ENCODE results near the gene SHTN1. TPM values are rescaled to one million over a fixed set of nuclear protein-coding genes. Genes with fewer than 3 reads are reported as not detected.
A peak's percentile ranks its signal among the peaks of the same experiment; 100 is the strongest.

The SHTN1 gene
- total RNA-seq, 1 donor from 2014 or later, result 2.6 TPM

DNA sequence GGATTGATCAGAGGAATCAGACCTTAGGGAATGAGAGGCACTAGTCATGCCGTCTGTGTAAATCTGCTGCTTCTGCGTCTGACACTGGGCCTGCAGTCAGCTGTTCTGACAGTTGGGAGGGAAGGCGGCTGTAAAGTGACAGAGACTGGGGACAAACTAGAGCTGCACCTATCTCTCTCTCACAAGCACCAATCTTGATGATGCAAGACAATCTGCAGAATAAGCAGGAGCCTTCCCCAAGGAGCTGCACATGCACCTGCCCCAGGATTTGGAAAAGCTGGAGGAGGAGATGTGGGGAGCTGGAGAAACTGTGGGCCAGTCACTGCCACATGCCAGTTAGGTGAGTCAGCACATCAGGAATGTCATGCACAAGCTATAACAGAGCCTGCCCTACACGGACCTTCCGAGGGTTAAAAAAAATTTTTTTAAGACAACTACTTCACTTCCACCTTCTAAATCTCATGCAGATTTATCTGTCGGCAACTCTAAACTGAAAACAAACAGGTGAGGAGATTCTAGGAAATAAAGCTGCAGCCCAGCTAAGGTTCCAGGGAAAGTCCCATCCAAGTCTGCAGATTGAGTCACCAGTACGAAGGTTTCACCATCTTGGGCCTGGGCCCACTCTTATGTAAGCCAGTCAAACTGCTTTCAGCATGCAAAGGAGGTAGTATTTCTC is 116.5 kb downstream of the SHTN1 start:
- peak; percentile 55 for DNase-seq
- intact Hi-C loops (cut with DNase I), result no loop called here
- ATAC-seq (ENCODE audit: poor library complexity), result peak; percentile 75

DNA sequence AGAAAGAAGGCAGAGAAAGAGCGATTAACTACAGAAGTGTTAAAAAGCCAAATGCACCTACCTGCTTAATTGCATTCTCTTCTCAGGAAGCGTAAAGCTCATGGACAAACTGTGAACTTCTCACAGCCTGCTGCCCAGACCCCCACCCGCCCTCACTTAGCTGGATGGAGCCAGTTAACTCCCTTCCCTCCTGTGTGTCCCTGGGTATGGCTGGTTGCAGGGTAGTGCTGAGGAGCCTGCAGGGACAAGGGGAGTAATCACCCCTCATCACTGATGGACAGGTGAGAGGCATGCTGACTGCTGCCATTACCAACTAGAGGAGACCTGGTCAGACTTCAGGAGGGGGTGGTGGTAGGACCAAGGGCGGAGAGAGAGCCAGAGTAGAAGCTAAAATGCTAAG is 118.2 kb downstream of the SHTN1 start:
- intact Hi-C loops (cut with DNase I), result no loop called here
- DNase-seq (no peak), ATAC-seq (ENCODE audit: poor library complexity) (no peak)

DNA sequence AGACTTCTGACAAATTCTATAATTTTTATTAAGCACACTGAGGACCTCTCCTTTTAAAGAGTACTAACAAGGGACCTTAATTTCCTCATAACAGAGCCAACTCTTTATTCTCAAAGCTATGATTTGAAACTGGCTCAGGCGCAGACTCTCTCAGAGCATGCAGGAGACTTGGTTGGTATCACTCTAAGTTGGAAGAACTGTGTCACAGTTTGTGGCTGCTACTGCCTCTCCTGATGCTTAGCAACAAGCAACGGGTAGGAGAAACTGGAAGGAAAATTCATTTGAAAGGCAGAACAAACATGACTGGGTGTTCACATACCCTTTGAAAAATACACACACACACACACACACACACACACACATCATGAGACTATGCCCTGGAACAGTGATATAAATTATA is 122.3 kb downstream of the SHTN1 start:
- intact Hi-C loops (cut with DNase I), result no loop called here
- ATAC-seq (ENCODE audit: poor library complexity) (no peak), DNase-seq (no peak)

DNA sequence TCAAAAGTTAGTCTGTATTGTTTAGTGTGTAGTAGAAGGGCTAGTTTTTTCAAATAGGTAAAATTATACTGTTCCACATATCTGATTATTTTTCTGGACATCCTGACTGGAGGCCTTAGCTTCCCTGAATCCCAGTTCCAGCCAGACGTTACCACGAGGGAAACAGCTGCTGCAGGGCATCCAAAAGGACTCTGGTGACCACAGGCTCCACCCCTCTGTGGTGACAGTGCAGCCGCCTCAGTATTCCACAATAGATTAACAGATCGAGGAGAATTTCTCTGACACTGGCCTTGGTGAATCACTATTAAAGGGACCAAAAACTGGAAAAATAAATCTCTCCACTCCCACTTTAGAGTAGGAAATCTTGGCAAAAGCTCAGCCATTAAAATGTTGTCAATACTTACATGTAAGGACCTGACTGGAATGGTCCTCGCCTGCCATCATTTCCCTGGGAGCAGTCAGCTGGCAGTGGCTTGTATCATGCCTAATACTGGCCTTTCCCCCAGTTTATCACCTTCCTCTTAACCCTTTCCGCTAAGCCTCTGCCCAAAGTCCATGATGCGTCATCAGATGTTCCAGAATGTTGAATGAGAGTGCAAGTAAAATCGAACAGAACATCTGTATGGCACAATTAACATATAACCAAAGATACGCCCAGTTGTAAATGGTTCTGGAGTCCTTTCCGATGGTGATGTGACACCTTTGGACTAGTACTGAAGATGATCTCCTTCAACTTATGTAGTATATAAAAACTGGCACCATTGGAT is 124.1 kb downstream of the SHTN1 start:
- intact Hi-C loops (cut with DNase I), result no loop called here
- DNase-seq (no peak), ATAC-seq (ENCODE audit: poor library complexity) (no peak)

DNA sequence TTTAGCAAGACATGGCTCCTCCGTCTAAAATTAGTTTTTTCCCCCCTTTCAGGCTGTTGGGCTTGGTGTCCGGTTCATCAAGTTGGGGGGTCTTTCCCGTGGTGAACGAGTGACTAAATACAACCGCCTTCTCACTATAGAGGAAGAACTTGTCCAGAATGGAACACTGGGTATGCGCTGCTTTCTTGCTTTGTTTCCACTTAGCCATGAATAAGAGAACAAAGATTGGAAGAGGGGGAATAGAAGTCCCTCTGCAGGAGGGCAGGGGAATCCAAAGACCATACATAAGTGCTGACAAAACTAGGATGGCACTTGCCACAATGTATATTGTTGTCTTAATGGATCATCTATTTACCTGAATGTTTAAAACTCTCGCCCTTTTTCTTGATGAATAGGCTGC is 125.2 kb downstream of the SHTN1 start:
- intact Hi-C loops (cut with DNase I), result no loop called here
- no peak for ATAC-seq (ENCODE audit: poor library complexity)
- DNase-seq, result no peak

DNA sequence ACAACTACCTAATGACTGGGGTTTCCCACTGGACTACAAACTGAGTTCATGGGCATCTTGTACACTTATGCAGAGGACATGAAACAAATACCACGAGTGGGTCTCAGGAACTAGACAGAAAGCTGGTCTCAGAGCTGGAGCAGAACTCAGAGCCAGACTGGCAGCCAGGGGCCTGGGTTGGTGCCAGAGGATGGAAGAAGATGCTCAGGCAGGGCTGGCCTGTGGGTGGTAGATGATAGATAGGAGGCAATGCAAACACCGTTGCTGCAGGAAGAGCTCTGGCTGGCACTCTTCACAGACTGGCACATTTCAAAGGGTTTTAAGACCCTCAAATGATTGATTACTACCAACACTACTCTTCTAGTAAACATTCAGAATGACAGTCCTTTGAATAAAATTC is 126.9 kb downstream of the SHTN1 start:
- intact Hi-C loops (cut with DNase I), result no loop called here
- ATAC-seq (ENCODE audit: poor library complexity) (no peak), DNase-seq (no peak)

DNA sequence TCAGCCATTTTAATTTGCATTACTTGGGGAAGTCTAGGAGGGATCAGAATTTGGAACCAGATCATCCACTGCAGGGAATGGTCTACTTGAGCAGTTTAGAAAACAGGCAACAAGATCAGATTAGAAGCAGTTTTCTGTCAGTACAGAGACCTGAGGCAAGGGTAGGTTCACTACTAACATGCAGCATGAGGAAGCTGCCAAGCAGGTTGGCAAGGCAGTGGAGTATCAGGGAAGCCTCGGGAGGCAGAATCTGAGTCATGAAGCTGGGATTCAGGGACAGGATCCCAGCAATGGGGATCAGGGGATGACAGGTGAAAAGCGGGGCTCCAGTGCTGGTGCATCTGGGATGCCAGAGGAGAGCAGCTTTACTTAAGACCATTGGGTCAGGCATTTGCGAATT is 127.6 kb downstream of the SHTN1 start:
- intact Hi-C loops (cut with DNase I), result no loop called here
- DNase-seq, result no peak
- ATAC-seq (ENCODE audit: poor library complexity), result no peak

DNA sequence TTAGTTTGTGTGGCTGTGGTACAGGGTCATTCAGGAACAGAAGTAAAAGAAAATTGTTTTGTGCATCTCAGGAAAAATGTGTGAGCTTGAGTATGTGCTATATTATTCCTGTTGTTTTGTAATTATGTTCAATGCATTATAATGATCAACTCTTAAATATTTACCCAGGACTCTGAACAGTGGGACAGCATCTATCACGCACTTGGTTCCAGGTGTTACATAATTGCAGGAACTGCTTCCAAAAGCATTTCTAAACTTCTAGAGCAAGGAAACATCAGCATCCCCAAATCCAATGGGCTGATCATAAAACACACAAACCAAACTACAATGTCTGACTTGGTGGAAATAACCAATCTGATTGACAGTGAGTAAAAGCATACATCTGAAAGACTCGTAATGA is 129.1 kb downstream of the SHTN1 start:
- DNase-seq (no peak), ATAC-seq (ENCODE audit: poor library complexity) (no peak)

DNA sequence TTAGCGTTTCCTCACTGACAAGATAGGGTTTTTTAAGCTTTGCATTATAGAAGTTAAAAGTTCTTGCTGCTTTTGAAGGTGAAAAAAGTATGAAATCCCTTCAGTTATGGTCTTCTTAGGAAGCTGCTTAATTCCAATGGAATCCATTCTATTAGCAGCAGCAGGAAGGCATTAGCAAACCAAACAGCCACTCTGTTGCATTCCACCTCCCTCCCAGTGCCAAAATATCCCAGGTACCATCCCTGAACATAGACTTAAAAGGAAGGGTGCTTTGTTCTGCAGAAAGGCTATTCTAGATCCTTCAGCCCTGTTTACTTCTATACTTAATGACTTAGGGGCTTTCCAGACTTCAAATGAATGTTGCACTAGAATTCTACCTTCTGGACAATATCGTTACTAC is 131.9 kb downstream of the SHTN1 start:
- DNase-seq (no peak), ATAC-seq (ENCODE audit: poor library complexity) (no peak)
- intact Hi-C loops (cut with DNase I), result no loop called here

More for the DNA sequence above, 129.1 kb downstream of the SHTN1 start:
- intact Hi-C loops (cut with DNase I), result no loop called here

DNA sequence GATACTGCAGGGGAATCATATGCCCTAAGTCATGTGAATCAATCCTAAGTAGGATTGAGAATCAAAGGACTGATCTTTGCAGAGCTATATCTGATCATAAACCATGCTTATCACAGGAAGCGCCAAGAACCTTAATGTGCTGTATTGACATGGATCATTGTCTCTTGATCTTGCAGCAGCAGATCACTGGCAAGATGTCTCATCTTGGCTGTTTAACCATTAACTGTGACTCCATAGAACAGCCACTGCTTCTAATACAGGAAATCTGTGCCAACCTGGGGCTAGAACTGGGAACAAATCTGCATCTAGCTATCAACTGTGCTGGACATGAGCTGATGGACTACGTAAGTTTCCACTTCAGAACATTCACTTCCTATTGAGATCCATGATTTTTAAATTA is 134.0 kb downstream of the SHTN1 start:
- intact Hi-C loops (cut with DNase I), result no loop called here
- no peak for DNase-seq
- no peak for ATAC-seq (ENCODE audit: poor library complexity)

DNA sequence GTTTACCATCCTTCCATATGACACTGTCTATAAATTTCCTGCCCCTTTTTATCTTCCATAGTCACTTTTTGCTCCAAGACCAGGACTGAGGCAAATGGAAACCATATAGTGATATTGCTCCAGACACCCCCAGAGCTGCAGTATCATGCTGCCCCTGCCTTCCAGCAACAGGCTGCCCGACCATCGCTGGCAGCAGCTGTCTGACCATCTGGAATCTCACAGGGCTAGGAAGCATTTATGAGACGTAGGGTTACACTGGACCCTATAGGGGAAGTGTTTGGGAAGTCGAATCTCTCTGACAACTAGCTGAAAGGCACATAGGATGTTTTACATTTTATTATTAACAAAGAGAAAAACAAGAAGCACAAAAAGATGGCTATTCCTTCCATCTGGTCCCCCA is 136.3 kb downstream of the SHTN1 start:
- intact Hi-C loops (cut with DNase I), result no loop called here
- ATAC-seq (ENCODE audit: poor library complexity) (no peak), DNase-seq (no peak)

DNA sequence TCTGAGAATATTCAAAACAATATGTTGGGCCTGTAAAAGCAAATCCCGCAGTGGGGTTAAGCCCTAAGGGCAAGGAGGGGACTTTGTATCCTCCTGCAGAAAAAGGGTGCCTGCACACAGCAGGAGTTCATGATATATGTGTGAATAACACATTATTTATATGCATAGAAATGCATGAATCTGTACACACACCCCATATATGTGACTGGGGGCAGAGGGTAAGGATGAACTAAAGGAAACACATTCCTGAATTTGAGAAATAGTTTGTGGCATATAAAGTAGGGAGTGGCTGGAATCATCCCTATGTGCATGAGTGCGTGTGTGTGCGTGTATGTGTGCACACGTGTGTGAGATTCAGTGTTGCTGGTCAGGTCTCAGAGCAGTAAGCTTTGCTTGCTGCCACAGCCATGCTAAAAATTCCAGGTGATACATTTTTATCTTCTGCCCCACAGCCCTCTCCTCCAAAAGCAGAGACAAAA is 136.8 kb downstream of the SHTN1 start:
- intact Hi-C loops (cut with DNase I), result no loop called here
- DNase-seq (no peak), ATAC-seq (ENCODE audit: poor library complexity) (no peak)

DNA sequence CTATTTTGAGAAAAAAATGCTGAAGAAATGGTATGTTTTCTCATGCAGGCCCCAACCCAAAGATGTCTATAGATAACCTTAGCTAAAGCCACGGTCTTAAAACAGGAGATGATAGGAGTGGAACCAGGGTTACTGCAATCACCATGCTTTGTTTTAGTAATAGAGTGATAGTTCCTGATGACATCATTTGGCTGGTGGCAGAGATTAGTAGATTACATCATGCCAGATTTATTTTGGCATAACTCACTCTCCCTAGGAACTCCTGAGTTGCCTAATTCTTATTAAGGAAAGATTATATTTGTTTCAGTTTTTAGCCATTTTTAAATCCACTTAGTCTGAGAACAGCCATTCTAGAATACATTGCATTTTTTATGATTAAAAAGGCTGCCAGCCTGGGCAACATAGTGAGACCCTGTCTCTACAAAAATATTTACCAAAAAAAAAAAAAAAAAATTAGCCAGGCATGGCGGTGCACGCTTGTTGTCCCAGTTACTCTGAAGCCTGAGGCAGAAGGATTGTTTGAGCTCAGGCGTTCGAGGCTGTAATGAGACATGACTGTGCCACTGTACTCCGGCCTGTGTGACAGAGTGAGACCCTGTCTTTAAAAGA is 137.9 kb downstream of the SHTN1 start:
- intact Hi-C loops (cut with DNase I), result no loop called here
- DNase-seq (no peak), ATAC-seq (ENCODE audit: poor library complexity) (no peak)

DNA sequence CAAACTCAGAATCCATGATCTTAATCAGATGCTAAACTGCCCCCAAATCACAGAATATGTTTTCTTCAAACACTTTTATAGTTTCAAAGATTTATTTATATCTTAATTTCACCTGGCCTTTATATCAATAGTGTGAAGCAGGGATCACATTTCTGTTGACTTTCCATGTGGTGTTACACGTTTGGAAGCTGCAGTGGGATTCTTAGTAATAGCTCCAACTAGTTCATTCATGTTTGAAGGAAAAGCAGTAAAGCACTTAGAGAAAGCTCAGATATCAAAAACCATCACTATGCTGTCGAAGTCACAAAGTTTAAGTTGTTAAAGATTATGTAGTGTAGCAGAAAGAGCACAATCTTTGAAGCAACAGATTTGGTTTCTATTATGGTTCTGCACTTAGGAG is 138.9 kb downstream of the SHTN1 start:
- ATAC-seq (ENCODE audit: poor library complexity), result no peak
- no peak for DNase-seq
- intact Hi-C loops (cut with DNase I), result no loop called here

DNA sequence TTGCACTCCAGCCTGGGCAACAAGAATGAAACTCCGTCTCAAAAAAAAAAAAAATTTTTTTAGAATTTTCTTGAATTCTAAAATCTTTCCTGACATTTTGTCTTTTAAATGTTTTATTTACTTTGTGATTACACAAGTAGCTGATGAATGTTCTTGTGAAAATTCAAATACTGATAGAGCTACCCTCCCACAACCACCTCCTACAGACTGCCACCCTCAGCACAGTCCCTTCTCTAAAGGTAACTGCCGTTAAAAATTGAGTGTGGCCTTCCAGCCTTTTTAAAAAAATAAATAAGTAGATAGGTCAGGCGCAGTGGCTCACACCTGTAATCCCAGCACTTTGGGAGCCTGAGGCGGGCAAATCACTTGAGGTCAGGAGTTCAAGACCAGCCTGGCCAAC is 140.6 kb downstream of the SHTN1 start:
- DNase-seq, result no peak
- ATAC-seq (ENCODE audit: poor library complexity), result no peak
- intact Hi-C loops (cut with DNase I), result no loop called here

DNA sequence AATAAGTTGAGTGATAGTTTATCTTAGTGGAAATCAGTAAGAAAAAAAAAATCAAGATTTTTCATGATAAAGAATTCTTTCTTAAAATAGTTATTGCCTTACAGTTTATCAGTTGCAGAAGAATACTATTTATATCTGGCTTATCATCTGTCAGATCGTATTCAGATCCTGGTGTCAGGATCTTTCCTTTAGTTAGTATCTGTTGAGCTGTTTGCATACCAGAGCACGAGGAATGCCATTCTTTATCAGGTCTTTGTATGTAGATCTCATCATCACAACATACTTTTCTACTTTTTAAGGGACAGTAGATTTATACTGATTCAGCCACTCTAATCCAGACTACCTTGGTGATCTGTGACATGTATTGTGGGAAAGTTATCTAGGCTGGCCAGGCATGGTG is 143.2 kb downstream of the SHTN1 start:
- intact Hi-C loops (cut with DNase I), result no loop called here
- no peak for ATAC-seq (ENCODE audit: poor library complexity)
- DNase-seq, result no peak

DNA sequence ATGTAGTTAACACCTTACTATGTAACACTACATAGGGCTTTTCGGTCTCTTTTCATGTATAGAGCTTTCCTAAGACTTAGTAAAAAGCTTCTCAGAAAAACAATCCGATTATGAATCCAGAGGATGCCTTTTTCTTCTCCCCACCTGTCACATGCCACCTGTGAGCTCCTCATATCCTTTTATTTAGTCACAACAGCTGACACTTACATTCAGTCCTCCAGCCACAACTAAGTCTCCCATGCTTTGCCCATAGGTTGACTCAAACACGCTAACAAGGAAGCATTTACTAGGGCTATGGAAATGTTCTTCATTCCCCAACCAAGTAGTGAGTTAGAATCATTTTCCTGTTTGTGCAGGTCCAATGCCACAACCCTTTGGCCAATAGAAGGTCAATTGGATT is 147.8 kb downstream of the SHTN1 start:
- DNase-seq (no peak), ATAC-seq (ENCODE audit: poor library complexity) (no peak)
- intact Hi-C loops (cut with DNase I), result no loop called here

DNA sequence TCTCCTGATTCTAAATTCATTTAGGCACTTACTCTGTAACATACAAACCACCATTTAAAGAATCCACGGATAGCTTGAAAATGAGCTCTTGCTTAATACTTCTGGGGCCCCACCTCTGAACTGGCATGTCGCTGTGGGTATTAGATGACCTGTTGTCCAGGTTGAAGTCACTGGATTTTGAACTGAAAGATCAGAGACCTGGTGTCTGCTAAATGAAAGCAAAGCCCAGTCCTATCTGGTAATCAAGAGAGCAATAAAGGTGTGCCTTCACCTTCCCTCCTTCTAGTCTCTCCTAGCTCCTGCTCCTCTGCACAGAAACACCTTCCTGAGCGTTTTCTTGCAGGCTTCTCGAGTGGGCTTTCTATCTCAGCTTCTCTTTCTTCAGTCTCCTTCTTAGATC is 151.3 kb downstream of the SHTN1 start:
- ATAC-seq (ENCODE audit: poor library complexity), result no peak
- intact Hi-C loops (cut with DNase I), result no loop called here
- no peak for DNase-seq

DNA sequence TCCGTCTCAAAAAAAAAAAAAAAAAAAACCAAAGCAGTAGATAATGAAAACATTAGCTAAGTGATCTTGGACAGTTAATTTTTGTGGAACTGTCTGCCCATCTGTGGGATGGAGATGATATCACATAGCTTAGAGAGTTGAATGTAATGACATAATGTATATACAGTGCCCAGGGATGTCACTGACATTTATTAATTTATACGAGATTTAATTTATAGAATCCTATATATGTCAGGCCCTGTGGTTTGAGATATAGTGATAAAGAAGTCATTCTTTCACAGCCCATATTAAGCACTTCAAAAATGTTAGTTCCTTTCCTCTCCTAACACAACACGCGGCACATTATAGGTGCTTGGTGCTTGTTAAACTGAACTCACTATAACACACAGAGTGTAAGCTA is 151.7 kb downstream of the SHTN1 start:
- no peak for ATAC-seq (ENCODE audit: poor library complexity)
- intact Hi-C loops (cut with DNase I), result no loop called here
- no peak for DNase-seq

DNA sequence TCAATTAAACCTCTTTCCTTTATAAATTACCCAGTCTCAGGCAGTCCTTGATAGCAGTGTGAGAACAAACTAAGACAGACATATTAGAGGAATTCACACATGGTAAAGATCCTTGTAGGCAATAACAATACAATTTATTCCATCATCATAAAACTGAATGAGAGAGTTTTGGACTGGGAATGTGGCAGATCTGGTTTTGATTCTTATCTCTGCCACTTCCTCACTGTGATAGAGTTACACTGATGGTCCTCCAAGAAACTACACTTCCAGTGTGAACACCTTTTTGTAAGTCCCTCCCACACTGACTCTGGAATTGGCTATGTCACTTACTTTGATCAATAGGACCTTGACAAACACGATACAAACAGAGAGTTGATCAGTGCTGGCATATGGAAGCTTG is 152.7 kb downstream of the SHTN1 start:
- intact Hi-C loops (cut with DNase I), result no loop called here
- ATAC-seq (ENCODE audit: poor library complexity), result no peak
- no peak for DNase-seq
